GM18505 (cell line): Measurements from ENCODE around the gene NALCN.

Experiments used
- ATAC-seq: cut with Tn5 transposase; IDR thresholded peaks from one replicate; pipeline ENCODE4 v1.9.1; 2021; ENCODE audit not compliant: unreplicated experiment
- POLR2A ChIP-seq: IDR thresholded peaks from 4 replicates; pipeline ENCODE4 v1.6.1; 2011; ENCODE audit warnings: borderline replicate concordance; ENCODE audit not compliant: insufficient read depth, insufficient read length; ENCODE audit errors: extremely low read depth

NALCN gene

DNA sequence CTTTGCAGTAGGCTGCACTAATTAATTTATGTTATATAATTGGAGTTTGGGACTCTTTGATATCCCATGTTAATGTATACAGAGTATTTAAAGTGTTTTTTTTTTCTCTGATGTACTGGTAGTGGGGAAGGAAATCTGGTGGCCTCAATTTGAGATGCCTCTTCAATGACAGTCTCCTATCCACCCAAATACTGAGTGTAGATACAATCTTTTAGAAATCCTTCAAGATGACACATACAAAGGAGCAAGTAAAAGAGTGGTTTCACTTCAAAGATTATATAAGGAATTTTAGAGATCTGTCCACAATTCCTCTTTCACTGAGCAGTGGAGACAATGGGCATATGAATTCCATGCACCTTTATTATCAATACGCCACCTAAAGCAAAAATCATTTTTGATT lies 15.1 kb downstream of the NALCN start:
- no peak for TF ChIP-seq POLR2A
- no peak for ATAC-seq

DNA sequence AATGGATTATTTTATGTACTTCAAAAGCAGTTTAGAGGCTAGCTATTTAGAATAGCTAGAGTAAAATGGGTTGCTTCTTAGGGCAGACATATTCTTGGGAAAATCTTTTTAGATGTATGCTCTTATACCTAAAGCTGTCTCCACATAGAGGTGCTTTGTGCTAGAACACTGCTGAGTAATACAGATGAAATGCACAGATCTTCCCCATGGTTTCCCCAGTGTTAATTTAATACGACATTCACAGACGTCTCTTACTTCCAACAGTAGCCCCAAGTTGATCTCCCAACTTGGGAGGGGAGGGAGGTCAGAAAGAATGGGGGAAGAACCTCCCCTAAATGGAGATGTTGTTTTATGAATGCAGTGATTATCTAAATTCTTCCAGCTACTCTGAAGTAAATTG lies 16.9 kb downstream of the NALCN start:
- ATAC-seq: no peak
- no peak for TF ChIP-seq POLR2A

DNA sequence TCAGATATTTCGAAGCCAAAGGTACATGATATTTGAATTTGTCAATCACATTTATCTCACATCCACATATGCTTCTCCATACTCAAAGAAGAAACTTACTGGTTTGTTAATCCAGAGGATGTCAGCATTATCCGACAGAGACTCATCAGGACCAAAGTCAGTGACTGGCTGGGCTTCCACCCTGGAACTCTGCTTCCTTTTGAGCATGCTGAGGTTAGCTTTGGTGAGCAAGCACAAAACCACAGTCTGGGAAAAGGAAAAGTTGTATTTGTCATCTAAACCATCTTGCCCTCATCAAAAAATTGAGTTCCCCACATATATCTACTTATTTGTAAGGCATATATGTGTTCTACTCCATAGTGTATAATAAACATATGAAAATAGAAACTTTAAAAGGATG lies 17.4 kb downstream of the NALCN start:
- ATAC-seq: no peak
- TF ChIP-seq POLR2A: no peak

DNA sequence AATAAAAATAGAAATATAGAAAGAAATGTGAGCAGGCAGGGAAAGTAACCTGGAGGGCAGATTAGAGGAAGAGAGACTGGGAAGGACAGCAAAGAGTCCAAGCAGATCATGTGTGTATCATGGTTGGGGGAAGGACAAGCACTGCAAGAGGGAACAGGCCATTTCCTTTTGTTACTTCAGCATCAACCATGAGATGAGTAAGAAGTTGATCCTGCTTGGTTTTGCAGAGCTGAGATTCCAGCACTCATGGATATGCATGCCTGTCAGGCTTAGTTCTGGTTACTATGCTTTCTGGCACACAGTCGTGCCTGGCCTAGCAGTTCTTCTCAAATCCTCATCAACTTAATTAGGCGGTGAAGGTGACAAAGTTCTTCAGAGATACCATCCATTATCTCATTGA lies 18.1 kb downstream of the NALCN start:
- ATAC-seq: no peak
- no peak for TF ChIP-seq POLR2A

DNA sequence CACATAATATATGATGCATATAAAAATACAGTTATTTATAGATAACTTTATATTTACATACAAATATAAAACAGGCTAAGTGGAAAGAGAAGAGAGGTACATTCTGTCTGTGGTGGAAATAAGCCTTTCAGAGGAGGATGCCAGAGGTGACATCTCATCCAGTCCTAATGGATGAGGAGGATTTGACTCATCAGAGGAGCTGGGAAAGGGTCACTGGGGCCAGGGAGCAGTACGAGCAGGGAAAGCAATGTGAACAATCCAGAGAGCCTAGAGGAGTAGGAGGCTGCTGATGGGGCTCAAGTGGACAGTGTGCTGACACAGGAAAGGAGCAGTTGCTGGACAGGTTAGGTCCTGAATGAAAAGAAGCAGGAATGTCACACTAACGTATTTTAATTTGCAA lies 18.6 kb downstream of the NALCN start:
- ATAC-seq: no peak
- TF ChIP-seq POLR2A: no peak

DNA sequence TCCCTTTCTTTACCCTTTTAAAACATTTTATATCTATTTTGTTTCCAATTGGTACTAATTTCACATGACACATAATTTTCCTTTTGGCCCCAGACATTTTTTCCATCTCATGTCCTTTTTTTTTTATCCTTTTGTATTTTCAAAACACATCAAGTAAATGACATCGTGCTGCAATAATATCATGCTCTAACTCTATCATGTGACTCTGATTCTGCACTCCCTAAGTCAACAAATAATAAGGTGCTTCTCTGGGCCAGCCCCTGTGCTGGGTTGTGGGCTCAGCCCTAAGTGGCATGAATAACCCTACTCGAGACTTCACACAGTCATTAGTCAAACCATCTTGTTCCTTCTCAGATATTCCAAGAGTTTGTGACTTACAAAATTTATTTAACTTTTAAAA lies 21.7 kb downstream of the NALCN start:
- ATAC-seq: no peak

DNA sequence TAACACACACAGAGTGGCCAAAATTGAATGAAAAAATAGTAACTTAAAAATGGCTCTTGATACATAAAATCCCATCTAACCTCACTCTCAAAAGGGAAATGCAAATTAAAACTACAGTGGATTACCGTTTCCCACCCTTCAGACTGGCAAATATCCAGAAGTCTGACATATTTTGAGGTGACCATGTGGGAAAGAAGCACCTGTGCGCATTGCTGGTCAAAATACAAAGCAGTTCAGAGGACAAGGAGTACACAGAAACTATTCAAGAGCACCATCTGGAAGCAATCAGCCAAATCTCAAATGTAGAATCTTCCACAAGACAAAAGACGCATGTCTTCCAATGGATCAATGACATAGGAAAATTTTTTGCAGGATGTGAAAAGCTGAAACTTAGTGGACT lies 23.2 kb downstream of the NALCN start:
- no peak for TF ChIP-seq POLR2A
- no peak for ATAC-seq

More for the DNA sequence above, 21.7 kb downstream of the NALCN start:
- TF ChIP-seq POLR2A: no peak

DNA sequence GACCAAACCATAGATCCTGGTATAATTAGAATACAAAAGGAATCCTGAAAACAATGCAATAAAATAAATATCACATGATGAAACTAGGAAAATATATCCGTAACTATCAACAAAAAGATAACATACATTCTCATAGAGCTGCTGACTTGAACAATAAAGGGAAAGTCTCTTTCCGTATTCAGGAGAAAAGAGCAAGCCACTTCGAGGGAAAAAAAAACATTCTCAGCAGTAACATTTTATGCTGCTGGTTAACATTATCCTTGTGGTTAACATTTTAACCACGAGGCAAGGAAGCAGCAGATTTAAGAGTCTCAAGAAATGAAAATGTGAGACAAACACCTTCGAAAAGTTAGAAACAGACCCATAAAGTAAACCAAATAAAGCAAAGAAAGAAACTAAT lies 25.8 kb downstream of the NALCN start:
- TF ChIP-seq POLR2A: no peak

DNA sequence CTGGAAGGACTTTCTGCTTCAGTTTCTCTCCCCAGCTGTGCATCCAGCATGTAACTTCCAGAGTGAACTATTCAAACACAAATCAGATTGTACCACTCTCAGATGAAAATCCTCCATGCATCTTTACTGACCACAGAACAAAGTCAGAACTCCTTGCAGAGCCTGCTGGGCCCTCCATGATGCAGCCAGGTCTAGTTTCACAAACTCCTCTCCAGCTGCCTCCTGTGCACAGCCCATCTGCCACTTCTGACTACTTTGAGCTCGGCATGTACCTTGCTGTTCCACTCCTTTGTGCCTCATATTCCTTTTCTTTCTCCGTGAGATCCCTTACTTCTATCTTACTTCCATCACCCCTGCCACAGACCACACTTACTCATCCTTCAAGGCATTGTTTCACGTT lies 31.4 kb downstream of the NALCN start:
- no peak for ATAC-seq
- no peak for TF ChIP-seq POLR2A

More for the DNA sequence above, 25.8 kb downstream of the NALCN start:
- ATAC-seq: no peak

DNA sequence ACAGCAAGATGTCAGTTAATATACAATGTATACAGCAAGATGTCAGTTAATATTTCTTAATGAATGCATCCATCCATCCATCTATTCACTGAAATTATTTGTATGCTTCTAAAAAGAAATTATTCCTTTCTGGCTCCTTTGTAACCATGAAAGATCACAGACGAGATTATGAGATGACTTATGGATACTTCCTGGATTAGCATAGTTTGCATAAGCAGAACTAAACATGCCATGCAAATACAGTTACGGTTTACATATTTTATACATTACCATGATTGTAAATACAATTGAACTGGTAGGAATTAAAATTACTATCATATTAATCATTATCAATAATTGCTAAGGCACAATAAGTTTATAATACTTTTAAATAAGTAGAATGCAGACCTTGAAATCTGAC lies 32.7 kb downstream of the NALCN start:
- no peak for TF ChIP-seq POLR2A
- no peak for ATAC-seq

DNA sequence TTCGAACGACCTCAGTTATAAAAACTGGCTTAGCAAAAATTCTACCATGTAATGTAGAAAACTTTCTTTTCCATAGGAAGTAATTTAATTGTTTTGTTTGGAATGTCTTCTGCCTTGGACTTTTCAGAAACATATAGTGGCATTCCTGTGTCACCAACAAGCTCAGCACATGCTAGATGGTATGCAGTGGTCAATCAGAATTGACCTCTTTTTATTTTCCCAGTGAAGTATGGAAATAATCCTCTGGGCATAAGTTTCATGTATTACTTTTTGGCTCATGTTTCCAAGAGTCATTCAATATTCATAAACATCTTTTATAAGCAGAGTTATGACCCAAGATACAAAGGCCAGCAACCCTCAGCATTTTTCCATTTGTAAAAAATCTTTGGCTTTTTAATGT lies 33.6 kb downstream of the NALCN start:
- TF ChIP-seq POLR2A: no peak
- no peak for ATAC-seq

DNA sequence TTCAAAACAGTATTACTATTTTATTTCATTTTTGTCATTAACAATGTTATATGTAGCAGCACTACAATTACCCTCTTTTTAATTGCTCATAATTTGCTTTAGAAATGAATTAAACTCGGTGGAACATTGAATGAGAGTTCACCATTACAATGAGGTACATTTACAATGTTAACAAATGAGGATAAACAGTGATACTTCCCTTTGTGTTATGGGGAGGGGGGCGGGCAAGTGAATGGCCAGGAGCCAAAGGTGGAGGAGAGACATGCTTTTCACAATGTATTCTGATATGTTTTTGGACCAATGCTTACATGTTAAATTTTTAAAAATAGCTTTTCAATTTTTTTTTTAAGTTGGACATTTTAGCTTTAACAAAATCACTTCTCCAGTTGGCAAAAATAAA lies 34.2 kb downstream of the NALCN start:
- no peak for ATAC-seq
- no peak for TF ChIP-seq POLR2A

DNA sequence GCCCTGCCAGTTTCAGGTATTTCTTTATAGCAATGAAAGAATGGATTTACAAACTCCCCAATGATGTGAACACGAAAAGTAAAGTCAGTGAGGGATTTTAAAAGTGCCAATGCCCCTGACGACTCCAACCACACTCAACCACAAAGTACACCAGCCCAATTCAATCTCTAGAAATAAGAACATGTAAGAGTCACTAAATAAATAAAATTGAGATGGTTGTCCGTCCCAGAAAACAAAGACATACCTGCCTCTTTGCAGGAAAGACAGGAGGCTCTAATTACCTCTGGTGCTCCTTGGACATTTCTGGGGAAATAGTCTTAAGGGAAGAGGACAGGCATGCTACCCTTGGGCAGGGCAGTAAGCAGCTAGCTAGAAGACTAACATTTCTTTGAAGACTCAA lies 55.8 kb downstream of the NALCN start:
- no peak for TF ChIP-seq POLR2A
- no peak for ATAC-seq

DNA sequence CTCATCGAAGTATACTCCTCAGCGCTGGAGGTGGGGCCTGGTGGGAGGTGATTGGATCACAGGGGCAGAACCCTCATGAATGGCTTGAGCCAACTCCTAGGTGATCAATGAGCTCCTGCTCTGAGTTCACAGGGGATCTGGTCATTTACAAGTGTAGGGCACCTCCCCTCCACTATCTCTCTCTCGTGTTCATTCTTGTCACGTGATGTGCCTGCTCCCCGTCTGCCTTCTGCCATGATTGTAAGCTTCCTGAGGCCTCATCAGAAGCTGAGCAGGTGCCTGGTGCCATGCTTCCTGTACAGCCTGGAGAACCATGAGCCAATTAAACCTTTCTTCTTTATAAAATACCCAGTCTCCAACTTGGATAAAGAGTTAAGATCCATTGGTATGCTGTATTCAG lies 61.4 kb downstream of the NALCN start:
- ATAC-seq: no peak
- no peak for TF ChIP-seq POLR2A

DNA sequence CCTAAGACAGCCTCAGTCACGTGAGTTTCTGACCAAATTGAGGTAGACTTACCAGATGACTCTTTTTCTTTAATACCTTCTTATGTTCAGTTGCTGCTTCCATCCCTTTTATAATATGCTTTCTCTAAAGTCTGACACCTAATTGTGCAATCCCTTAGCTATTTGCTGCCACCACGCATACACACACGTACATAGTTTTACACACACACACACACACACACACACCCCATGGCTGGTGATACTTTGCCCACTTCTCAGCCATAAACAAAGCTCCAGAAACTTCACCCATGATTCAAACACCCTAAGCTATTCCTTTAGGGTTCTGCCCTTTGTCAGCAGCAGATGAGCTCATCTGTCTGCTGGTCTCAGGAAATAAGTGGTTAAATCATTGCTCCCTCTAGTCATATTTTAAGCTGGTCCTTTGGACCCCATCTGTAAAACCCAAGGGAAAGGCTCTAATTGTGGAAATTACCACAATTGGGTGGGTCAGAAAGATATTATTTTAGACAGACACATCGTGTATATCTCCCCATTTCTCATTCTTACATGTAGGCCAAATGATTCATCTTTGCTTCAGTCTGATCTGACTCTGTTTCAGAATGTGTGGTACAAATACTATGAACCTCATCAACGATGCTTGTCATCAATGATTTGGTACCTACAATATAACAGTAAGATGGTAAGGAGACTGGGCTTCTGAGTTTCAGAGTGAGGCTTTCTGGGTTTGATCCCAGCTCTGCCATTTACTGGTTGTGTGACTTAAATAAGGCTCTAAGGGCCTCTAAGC lies 69.2 kb downstream of the NALCN start:
- no peak for ATAC-seq
- no peak for TF ChIP-seq POLR2A
